ENCODE data around the gene RPS4Y2.

Gene RPS4Y2

DNA sequence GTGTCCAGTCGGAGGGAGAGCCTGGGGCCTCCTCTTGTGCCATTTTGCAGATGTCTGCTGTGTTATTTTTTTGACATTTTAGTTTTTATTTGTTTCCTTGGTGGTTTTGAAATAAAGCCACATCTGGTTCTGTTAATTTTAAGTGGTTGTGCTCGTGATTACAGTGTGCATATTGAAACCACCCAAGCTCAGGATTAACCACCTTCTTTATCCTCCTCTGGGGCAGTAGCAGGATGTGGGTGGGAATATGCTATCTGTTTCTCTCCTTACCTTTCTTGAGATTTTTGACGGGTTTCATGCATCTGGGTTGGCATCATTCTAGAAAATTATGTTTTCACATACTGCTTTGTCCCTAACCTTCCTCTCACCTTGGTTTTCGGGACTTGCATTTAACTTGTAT is 20.2 kb downstream of the RPS4Y2 start:
- no peak for DNase-seq (ENCODE audit: low read depth, low spot score)
- Histone ChIP-seq H3K27ac (ENCODE audit: low read length) (no peak overlapping the region), H3K27me3 (ENCODE audit: control insufficient read depth, insufficient read depth, low read length) (no peaks in the 10 kb centered on the region), H3K4me1 (ENCODE audit: control insufficient read depth, insufficient read depth, low read length) (no peaks in the 10 kb centered on the region), H3K4me3 (ENCODE audit: low read length) (no peak overlapping the region), H3K9me3 (ENCODE audit: control insufficient read depth, insufficient read depth, low read length) (no peaks in the 10 kb centered on the region), H3K36me3 (ENCODE audit: control insufficient read depth, insufficient read depth, low read length) (no peaks in the 10 kb centered on the region)
- WGBS (ENCODE audit: insufficient coverage, insufficient read length): no CpG with 5 or more reads among the region's 4 CpGs

DNA sequence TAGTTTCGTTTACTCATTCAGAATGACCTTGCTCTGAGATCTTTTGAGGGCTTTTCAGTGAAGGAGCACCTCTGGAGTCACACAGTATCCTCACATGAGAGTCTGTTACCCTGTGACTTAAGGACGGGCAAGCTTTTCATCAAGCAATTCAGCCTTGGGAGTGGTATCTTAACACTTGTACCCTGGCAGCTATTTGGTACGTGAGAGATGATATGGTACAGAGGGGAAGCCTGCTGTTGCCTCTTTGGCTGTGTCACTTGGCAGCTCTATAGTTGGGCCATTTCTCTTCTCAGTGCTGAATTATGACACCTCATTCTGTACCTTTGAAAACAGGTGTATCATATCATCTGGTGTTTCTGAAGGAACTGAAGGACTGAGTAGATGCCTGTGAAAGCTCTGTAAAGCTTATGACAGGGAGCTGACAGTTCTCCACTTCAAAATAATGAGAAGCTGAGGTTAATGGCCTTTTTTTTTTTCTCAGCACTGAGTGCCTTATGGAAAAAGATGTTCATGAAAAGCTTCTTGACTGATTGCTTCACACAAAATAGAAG is 24.3 kb downstream of the RPS4Y2 start:
- no CpG with 5 or more reads among the region's 3 CpGs for WGBS (ENCODE audit: insufficient coverage, insufficient read length)
- no peaks in the 10 kb centered on the region for H3K36me3 ChIP-seq (ENCODE audit: control insufficient read depth, insufficient read depth, low read length)
- no peaks in the 10 kb centered on the region for H3K4me1 ChIP-seq (ENCODE audit: control insufficient read depth, insufficient read depth, low read length)

DNA sequence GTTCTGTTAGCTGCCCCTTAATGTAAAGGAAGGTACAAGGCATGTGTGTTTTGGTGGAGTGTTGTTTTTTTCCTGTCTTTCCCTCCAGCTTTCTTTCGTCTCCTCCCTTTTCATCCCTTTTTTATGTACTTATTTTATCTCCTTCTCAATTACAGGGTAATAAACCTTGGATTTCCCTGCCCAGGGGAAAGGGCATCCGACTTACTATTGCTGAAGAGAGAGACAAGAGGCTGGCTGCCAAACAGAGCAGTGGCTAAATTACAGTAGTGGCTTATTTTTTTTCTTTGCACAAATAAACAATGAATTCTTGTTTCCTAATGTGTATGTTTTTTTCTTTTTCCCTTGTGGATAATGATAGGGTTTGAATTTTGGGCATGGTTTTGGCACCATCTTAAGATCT is 24.9 kb downstream of the RPS4Y2 start:
- no peak for DNase-seq (ENCODE audit: low read depth, low spot score)
- Histone ChIP-seq H3K9me3 (ENCODE audit: control insufficient read depth, insufficient read depth, low read length) (no peaks in the 10 kb centered on the region), H3K27ac (ENCODE audit: low read length) (no peak overlapping the region), H3K4me1 (ENCODE audit: control insufficient read depth, insufficient read depth, low read length) (no peaks in the 10 kb centered on the region), H3K36me3 (ENCODE audit: control insufficient read depth, insufficient read depth, low read length) (no peaks in the 10 kb centered on the region), H3K27me3 (ENCODE audit: control insufficient read depth, insufficient read depth, low read length) (no peaks in the 10 kb centered on the region), H3K4me3 (ENCODE audit: low read length) (no peak overlapping the region)
- no CpG with 5 or more reads among the region's 2 CpGs for WGBS (ENCODE audit: insufficient coverage, insufficient read length)

More for the DNA sequence above, 24.3 kb downstream of the RPS4Y2 start:
- no peak for DNase-seq (ENCODE audit: low read depth, low spot score)
- H3K27me3 ChIP-seq (ENCODE audit: control insufficient read depth, insufficient read depth, low read length): no peaks in the 10 kb centered on the region
- H3K4me3 ChIP-seq (ENCODE audit: low read length): no peak overlapping the region
- H3K27ac ChIP-seq (ENCODE audit: low read length): no peak overlapping the region
- H3K9me3 ChIP-seq (ENCODE audit: control insufficient read depth, insufficient read depth, low read length): no peaks in the 10 kb centered on the region

DNA sequence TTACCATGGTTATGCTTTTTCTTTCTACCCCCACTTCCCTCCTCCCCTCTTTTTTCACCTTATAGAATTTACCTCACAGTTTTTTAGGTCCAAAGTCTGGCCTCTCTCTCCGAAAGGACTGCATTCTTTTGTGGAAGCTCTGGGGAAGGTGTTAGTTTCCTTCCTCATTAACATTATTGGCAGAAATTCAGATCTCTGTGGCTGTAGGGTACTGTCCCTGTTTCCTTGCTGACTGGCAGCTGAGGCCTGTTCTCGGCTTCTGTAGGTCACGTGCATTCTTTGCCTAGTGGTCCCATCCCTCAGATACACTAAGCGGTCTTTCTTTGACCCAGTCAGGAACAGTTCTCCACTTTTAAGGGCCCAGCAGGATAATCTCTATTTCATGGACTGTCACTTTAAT is 25.5 kb downstream of the RPS4Y2 start:
- Histone ChIP-seq H3K4me3 (ENCODE audit: low read length) (no peak overlapping the region), H3K36me3 (ENCODE audit: control insufficient read depth, insufficient read depth, low read length) (no peaks in the 10 kb centered on the region), H3K27me3 (ENCODE audit: control insufficient read depth, insufficient read depth, low read length) (no peaks in the 10 kb centered on the region), H3K9me3 (ENCODE audit: control insufficient read depth, insufficient read depth, low read length) (no peaks in the 10 kb centered on the region), H3K4me1 (ENCODE audit: control insufficient read depth, insufficient read depth, low read length) (no peaks in the 10 kb centered on the region), H3K27ac (ENCODE audit: low read length) (no peak overlapping the region)
- no peak for DNase-seq (ENCODE audit: low read depth, low spot score)
- WGBS (ENCODE audit: insufficient coverage, insufficient read length): no CpG with 5 or more reads among the region's 4 CpGs

DNA sequence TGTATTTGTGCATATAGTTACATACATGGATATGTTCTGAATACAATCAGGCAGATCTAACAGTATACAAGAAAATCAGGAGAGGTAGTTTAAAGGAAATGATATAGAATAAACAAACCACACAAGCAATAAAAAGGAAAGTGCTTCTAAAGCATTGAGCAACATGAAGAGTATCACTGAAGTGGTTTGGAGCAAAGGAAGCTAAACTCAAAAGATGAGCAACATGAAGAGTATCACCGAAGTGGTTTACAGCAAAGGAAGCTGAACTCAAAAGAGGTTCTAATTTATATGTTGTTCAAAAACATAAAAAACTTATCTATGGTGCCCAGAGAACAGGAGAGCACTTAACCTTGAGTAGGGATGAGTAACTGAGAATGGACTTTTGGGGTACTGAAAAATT is 29.1 kb downstream of the RPS4Y2 start:
- H3K4me3 ChIP-seq (ENCODE audit: low read length): no peak overlapping the region
- DNase-seq (ENCODE audit: low read depth, low spot score): no peak
- no CpG with 5 or more reads among the region's 1 CpG for WGBS (ENCODE audit: insufficient coverage, insufficient read length)

DNA sequence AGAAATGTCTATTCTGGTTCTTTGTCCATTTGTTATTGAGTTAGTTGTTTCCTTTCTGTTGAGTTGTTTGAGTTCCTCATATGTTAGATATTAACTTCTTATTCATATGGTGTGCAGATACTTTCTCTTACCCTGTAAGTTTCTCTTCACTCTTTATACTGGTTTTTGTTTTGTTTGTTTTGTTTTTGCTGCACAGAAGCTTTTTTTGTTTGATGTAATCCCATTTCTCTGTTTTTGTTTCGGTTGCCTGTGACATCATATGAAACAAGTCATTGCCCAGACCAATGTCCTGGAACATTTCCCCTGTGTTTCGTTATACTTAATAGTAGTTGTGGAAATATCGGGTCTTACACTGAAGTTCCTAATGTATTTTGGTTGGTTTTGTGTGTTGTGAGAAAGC is 31.2 kb downstream of the RPS4Y2 start:
- Histone ChIP-seq H3K9me3 (ENCODE audit: control insufficient read depth, insufficient read depth, low read length) (no peaks in the 10 kb centered on the region), H3K4me3 (ENCODE audit: low read length) (no peak overlapping the region)
- no CpG with 5 or more reads among the region's 3 CpGs for WGBS (ENCODE audit: insufficient coverage, insufficient read length)

More for the DNA sequence above, 29.1 kb downstream of the RPS4Y2 start:
- H3K9me3 ChIP-seq (ENCODE audit: control insufficient read depth, insufficient read depth, low read length): no peaks in the 10 kb centered on the region
- no peaks in the 10 kb centered on the region for H3K27me3 ChIP-seq (ENCODE audit: control insufficient read depth, insufficient read depth, low read length)
- no peaks in the 10 kb centered on the region for H3K4me1 ChIP-seq (ENCODE audit: control insufficient read depth, insufficient read depth, low read length)
- H3K27ac ChIP-seq (ENCODE audit: low read length): no peak overlapping the region
- H3K36me3 ChIP-seq (ENCODE audit: control insufficient read depth, insufficient read depth, low read length): no peaks in the 10 kb centered on the region

DNA sequence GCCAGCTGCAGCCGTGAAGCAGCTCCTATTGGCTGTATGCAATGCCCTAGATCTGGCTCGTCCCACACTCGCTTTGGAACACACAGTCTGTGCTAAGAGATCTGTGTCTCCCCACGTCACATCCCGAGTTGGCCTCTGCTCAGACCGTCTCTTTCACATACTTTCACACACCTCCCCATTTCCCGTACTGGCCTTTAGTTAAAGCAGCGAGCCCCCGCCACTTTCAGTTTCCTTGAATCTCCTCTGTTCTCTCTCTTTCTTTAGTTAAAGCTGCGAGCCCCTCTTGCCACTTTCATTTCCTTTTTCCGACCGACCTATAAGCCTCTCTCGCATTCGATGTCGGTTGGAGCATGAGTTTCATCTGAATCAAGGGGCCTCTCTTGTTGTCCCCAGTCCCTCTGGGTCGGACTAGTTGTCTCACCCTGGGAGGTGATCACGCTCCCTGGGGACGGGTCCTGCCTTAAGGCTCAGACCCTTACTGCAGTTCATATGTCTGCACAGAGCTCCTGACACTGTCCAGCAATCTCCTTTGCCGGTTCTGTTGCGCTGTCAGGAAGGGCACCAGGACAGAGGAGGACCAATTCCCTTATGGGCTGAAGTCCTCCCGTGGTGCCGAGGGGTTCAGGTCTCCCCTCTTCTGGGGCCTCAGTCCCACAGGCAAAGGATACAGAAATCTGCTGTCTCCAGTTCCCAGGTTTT is 42.6 kb downstream of the RPS4Y2 start:
- Histone ChIP-seq H3K36me3 (ENCODE audit: control insufficient read depth, insufficient read depth, low read length) (no peaks in the 10 kb centered on the region), H3K9me3 (ENCODE audit: control insufficient read depth, insufficient read depth, low read length) (no peaks in the 10 kb centered on the region), H3K4me1 (ENCODE audit: control insufficient read depth, insufficient read depth, low read length) (no peaks in the 10 kb centered on the region), H3K27me3 (ENCODE audit: control insufficient read depth, insufficient read depth, low read length) (no peaks in the 10 kb centered on the region), H3K4me3 (ENCODE audit: low read length) (no peak overlapping the region), H3K27ac (ENCODE audit: low read length) (no peak overlapping the region)
- DNase-seq (ENCODE audit: low read depth, low spot score): no peak
- WGBS (ENCODE audit: insufficient coverage, insufficient read length): no CpG with 5 or more reads among the region's 22 CpGs

More for the DNA sequence above, 31.2 kb downstream of the RPS4Y2 start:
- no peaks in the 10 kb centered on the region for H3K27me3 ChIP-seq (ENCODE audit: control insufficient read depth, insufficient read depth, low read length)
- H3K36me3 ChIP-seq (ENCODE audit: control insufficient read depth, insufficient read depth, low read length): no peaks in the 10 kb centered on the region
- no peaks in the 10 kb centered on the region for H3K4me1 ChIP-seq (ENCODE audit: control insufficient read depth, insufficient read depth, low read length)
- DNase-seq (ENCODE audit: low read depth, low spot score): no peak
- H3K27ac ChIP-seq (ENCODE audit: low read length): no peak overlapping the region

DNA sequence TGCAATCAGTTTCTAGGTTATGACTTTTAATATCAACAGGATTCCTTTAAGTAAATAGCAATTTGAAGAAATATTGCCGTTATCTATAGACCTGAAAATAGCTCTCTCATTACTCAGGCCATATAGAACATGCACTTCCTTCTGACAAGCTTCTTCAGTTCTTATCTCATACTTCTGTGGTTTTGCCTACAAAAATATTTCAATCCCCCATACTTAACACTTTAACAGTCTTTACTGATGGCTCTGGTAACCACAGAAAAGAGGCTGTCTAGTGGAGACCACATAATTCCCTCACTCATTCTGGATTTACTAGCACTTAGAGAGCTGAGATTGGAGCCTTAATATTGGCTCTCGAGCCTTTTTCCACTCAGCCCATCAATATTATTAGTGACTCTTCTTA is 46.8 kb downstream of the RPS4Y2 start:
- WGBS (ENCODE audit: insufficient coverage, insufficient read length): no CpG with 5 or more reads among the region's 2 CpGs
- no peak overlapping the region for H3K4me3 ChIP-seq (ENCODE audit: low read length)

DNA sequence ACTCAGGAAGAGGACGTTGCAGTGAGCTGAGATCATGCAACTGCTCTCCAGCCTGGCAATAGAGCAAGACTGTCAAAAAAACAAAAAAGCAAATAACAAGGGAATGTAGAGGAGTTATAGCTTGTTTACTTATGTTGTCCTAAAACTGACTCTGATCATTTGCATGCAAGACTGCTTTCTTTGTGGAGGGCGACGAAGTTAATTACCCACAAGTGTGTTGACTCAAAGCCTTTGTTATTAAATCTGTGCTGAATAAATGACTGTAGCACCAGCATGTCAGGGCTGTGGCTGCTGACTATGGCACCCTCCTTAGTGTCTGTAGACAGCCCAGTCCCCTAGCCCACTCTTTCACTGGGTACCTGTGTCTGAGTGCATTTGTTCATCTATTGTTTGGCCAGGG is 50.3 kb downstream of the RPS4Y2 start:
- Histone ChIP-seq H3K27ac (ENCODE audit: low read length) (no peak overlapping the region), H3K4me3 (ENCODE audit: low read length) (no peak overlapping the region), H3K4me1 (ENCODE audit: control insufficient read depth, insufficient read depth, low read length) (no peaks in the 10 kb centered on the region), H3K36me3 (ENCODE audit: control insufficient read depth, insufficient read depth, low read length) (no peaks in the 10 kb centered on the region), H3K27me3 (ENCODE audit: control insufficient read depth, insufficient read depth, low read length) (no peaks in the 10 kb centered on the region), H3K9me3 (ENCODE audit: control insufficient read depth, insufficient read depth, low read length) (no peaks in the 10 kb centered on the region)
- no CpG with 5 or more reads among the region's 3 CpGs for WGBS (ENCODE audit: insufficient coverage, insufficient read length)
- DNase-seq (ENCODE audit: low read depth, low spot score): no peak

More for the DNA sequence above, 46.8 kb downstream of the RPS4Y2 start:
- no peaks in the 10 kb centered on the region for H3K4me1 ChIP-seq (ENCODE audit: control insufficient read depth, insufficient read depth, low read length)
- H3K27ac ChIP-seq (ENCODE audit: low read length): no peak overlapping the region
- H3K9me3 ChIP-seq (ENCODE audit: control insufficient read depth, insufficient read depth, low read length): no peaks in the 10 kb centered on the region
- no peaks in the 10 kb centered on the region for H3K27me3 ChIP-seq (ENCODE audit: control insufficient read depth, insufficient read depth, low read length)
- no peak for DNase-seq (ENCODE audit: low read depth, low spot score)
- no peaks in the 10 kb centered on the region for H3K36me3 ChIP-seq (ENCODE audit: control insufficient read depth, insufficient read depth, low read length)

DNA sequence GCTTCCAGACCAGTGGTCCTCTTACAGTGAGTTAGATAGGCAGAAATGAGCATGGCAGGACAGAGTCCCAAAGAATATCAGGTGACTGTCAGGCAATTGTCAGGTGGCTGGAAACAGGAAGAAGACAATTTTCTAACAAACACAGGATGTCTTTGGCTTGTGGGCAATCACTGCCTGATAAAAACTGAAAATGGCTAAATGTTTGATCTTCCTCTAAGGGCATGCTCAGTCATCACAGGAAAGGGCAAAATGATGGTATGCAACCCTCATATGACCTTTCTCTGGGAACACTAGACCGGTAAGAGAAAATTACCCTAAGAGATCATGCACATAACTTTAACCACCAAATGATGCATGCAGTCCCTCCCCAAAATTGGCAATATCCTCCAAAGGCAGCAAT is 57.6 kb downstream of the RPS4Y2 start:
- DNase-seq (ENCODE audit: low read depth, low spot score): no peak
- no peaks in the 10 kb centered on the region for H3K36me3 ChIP-seq (ENCODE audit: control insufficient read depth, insufficient read depth, low read length)
- no peak overlapping the region for H3K27ac ChIP-seq (ENCODE audit: low read length)
- H3K4me1 ChIP-seq (ENCODE audit: control insufficient read depth, insufficient read depth, low read length): no peaks in the 10 kb centered on the region
- no peaks in the 10 kb centered on the region for H3K27me3 ChIP-seq (ENCODE audit: control insufficient read depth, insufficient read depth, low read length)
- H3K9me3 ChIP-seq (ENCODE audit: control insufficient read depth, insufficient read depth, low read length): no peaks in the 10 kb centered on the region
- WGBS (ENCODE audit: insufficient coverage, insufficient read length): no CpG with 5 or more reads among the region's 1 CpG
- H3K4me3 ChIP-seq (ENCODE audit: low read length): no peak overlapping the region

DNA sequence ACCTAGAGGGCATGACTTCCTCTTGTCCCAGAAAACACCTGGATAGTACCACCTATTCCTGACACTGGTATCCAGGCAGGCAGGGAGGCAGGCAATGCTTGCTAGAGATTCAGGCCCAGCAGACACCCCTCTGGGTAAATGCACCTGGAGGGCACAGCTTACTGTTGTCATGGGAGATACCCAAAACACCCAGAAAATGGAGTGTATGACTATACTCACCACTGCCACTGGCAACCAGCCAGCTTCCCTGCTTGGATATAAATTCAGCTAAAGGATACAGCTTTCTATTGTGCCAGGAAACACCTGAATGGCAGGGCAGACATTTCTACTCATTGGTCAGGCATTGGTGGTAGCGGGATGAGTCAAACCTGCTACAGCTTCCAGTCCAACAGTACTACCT is 58.9 kb downstream of the RPS4Y2 start:
- no CpG with 5 or more reads among the region's 1 CpG for WGBS (ENCODE audit: insufficient coverage, insufficient read length)
- no peak for DNase-seq (ENCODE audit: low read depth, low spot score)
- no peak overlapping the region for H3K27ac ChIP-seq (ENCODE audit: low read length)
- H3K4me1 ChIP-seq (ENCODE audit: control insufficient read depth, insufficient read depth, low read length): no peaks in the 10 kb centered on the region
- no peaks in the 10 kb centered on the region for H3K9me3 ChIP-seq (ENCODE audit: control insufficient read depth, insufficient read depth, low read length)
- no peak overlapping the region for H3K4me3 ChIP-seq (ENCODE audit: low read length)
- H3K27me3 ChIP-seq (ENCODE audit: control insufficient read depth, insufficient read depth, low read length): no peaks in the 10 kb centered on the region
- H3K36me3 ChIP-seq (ENCODE audit: control insufficient read depth, insufficient read depth, low read length): no peaks in the 10 kb centered on the region
